Ishikawa (cell line): ENCODE data around the gene FIBCD1.

Experiments
- NFIC ChIP-seq: IDR thresholded peaks from 2 replicates; pipeline ENCODE4 v1.6.1; 2012
- YY1 ChIP-seq: IDR thresholded peaks from 2 replicates; pipeline ENCODE4 v1.6.1; 2012; ENCODE audit warnings: low read depth

DNA sequence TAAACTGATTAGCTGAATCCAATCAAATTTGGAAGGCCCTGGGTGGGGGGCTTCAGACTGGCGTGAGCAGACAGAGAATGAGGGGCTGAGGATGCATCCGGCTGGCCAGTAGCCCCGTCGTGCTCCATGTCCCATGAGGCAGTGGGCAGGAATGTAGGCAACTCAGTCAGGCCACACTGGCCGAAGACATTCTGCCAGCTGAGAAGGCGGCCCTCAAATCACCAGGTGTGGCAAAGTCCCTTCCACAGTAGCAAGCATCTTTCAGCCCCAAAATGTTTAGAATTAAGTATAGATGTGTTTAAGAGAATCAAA lies 44.3 kb upstream of the FIBCD1 start:
- no peak for TF ChIP-seq YY1
- TF ChIP-seq NFIC, result no peak
